GM06990 (cell line): ENCODE measurements around the gene PCCA.

ENCODE experiments used
- DNase-seq: peaks from one replicate; pipeline ENCODE4 v3.0.0-alpha.2; 2011; ENCODE audit not compliant: insufficient read length; ENCODE audit errors: extremely low read depth
- H3K27me3 ChIP-seq: replicated peaks from 2 replicates; pipeline ENCODE4 v1.6.0; 2011; ENCODE audit warnings: low read length; ENCODE audit not compliant: control insufficient read depth, insufficient read depth
- H3K36me3 ChIP-seq: 2 replicates; pipeline ENCODE4 v1.5.1; 2011; ENCODE audit warnings: low read length; ENCODE audit not compliant: control insufficient read depth, insufficient read depth
- H3K4me3 ChIP-seq: replicated peaks from 2 replicates; pipeline ENCODE4 v1.5.1; 2011; ENCODE audit warnings: low read depth, mild to moderate bottlenecking, control low read depth, low read length
- TF ChIP-seq, protein P1 (sequence below): IDR thresholded peaks from 2 replicates; pipeline ENCODE4 v1.5.1; 2011; ENCODE audit warnings: low read length, control low read depth, mild to moderate bottlenecking, inconsistent platforms; ENCODE audit not compliant: insufficient read depth, poor library complexity, severe bottlenecking

PCCA gene

DNA sequence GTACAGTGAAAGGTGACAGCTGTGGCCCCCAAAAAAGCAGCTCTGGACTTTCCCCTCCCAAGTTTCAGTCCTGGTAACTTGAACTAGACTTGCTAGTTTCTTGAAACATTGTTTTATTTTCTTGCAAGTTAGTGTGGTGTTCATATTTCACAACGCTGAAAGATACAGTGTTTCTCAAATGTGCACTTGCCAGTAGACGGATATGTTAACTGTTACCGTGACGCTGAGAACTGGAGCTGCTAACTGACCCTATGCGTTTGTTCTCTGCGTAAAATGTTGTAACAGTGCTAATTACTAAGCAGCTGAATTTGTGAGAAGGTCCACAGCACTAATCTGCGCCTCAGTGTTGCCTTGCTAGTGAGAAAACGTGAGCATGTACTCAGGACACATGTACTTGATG lies 420.1 kb downstream of the PCCA start:
- no peak overlapping the region for H3K4me3 ChIP-seq
- H3K27me3 ChIP-seq = no peaks in the 10 kb centered on the region
- TF ChIP-seq, protein P1, sequence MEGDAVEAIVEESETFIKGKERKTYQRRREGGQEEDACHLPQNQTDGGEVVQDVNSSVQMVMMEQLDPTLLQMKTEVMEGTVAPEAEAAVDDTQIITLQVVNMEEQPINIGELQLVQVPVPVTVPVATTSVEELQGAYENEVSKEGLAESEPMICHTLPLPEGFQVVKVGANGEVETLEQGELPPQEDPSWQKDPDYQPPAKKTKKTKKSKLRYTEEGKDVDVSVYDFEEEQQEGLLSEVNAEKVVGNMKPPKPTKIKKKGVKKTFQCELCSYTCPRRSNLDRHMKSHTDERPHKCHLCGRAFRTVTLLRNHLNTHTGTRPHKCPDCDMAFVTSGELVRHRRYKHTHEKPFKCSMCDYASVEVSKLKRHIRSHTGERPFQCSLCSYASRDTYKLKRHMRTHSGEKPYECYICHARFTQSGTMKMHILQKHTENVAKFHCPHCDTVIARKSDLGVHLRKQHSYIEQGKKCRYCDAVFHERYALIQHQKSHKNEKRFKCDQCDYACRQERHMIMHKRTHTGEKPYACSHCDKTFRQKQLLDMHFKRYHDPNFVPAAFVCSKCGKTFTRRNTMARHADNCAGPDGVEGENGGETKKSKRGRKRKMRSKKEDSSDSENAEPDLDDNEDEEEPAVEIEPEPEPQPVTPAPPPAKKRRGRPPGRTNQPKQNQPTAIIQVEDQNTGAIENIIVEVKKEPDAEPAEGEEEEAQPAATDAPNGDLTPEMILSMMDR = no peak
- DNase-seq = no peak
- no peaks in the 10 kb centered on the region for H3K36me3 ChIP-seq

DNA sequence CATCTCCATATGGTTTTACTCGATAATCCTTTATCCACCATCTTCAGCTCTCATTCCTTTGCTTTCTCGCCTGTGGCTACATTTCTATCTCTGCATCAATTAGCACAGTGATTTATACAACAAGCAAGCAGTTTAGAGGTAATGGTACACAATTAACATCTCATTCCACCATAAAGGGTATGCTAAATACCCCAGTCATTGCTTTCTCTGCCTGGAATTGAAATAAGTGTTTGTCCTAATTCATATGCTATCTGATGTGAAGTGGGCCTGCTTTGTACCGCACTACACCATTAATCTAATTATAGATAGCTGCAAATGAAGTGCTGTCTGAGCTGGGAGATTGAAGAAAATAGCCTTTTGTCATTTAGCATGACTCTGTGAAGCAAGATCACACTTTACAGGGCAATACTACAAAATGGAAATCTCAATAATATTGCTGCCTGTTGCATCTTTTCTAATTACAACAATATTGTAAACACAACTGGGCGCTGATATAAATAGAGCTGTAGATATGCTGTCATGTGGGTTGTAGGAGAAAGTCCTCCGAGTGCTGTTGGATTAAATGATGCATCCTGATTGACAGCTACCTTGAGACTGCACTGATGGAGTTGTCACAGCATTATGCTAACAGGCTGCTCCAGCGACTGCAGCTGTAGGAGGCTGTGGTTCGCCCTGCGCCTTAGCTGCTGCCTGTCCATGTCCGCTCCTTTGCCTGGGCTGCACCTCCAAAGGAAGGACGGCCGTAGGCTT lies 421.5 kb downstream of the PCCA start:
- Histone ChIP-seq H3K36me3 (no peaks in the 10 kb centered on the region), H3K4me3 (no peak overlapping the region), H3K27me3 (no peaks in the 10 kb centered on the region)
- TF ChIP-seq, protein P1 = no peak
- no peak for DNase-seq

DNA sequence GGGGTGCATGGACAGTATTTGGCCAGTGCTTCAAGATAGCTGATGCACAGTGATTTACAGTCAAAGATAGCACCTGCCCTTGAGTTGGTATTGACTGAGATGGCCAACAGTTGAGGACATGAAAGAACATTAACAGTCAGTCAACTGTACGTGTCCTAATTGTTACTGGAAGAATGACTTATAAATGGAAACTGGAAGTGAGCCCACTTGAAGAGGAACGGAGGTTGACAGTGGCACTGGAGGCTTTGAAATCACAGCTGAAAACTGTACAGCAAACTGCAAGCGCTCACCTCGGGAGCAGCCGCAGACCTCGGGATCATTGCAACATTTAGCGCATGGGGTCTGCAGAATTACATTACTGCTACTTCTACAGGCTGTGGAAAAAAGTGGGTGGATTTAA lies 422.6 kb downstream of the PCCA start:
- Histone ChIP-seq H3K27me3 (no peaks in the 10 kb centered on the region), H3K4me3 (no peak overlapping the region), H3K36me3 (no peaks in the 10 kb centered on the region)
- TF ChIP-seq, protein P1 = no peak
- no peak for DNase-seq

DNA sequence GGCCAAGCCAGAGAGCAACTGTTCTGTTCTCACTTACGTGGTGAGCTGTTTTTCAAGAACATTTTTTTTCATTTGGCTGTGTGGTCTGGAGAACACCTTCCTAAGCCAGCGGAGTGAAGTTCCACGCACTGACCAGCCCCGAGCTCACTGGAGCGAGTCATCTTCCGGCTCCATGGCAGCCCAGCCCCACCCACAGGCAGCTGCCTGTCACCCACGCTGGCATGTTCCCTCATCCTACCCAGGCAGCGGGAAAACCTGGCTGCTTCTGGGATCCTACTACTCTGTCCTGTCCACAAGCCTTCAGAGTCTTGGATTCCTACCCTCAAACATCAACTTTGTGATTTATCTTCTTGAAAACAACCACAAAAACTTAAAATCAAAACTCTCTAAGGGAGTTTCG lies 423.5 kb downstream of the PCCA start:
- Histone ChIP-seq H3K27me3 (no peaks in the 10 kb centered on the region), H3K36me3 (no peaks in the 10 kb centered on the region), H3K4me3 (no peak overlapping the region)
- TF ChIP-seq, protein P1 = no peak
- no peak for DNase-seq

DNA sequence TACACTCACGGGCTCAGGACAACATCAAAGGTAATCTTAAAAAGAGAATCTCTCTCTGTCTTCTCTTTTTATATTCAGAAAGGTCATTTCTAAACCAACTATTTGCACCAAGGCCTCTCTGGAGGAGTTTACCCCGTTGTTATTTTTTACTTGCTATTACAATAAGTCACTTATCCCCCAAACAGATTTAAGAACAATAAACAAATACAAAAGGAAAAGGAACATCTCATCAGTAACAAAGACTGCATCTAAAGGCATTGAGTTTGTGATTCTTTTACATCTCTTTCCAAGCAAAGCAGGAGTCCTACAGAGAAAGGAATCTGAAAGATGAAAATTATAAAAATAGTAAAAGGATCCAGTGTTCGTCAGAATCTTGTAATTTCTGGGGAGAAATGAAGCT lies 424.3 kb downstream of the PCCA start:
- H3K4me3 ChIP-seq = no peak overlapping the region
- H3K27me3 ChIP-seq = no peaks in the 10 kb centered on the region
- H3K36me3 ChIP-seq = no peaks in the 10 kb centered on the region
- TF ChIP-seq, protein P1 = no peak
- no peak for DNase-seq

DNA sequence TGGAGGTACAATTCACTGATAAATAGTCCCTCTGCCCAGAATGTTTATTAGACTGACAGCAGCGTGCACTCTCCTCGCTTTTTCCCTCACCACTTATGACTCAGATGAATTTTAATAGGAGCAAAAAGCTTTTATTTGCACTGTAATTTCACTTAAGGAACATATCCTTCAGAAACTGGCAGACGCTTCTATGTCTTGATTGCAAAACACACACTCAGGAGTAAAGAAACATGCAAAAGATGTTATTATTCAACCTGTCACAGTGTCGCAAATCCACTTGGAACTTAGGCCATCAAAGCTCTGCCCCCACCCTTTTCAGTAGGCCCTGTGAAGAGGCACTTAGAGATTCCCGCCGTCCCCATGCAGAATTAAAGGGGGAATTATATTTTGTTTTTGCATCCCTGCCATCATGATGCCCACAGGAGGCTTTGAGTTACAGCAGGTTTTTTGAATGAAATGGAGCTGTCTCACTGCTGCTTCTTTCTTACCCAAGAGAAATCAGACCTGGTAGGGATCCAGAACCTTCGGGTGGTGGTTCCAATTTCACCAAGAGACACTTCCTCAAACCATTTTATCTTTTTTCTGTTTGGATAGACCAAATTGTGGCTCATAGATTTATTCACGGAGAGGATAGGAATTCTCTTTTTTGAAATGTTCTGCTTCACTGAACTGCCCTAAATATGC lies 425.2 kb downstream of the PCCA start:
- no peak for DNase-seq
- no peak overlapping the region for H3K4me3 ChIP-seq
- TF ChIP-seq, protein P1 = no peak
- no peaks in the 10 kb centered on the region for H3K36me3 ChIP-seq
- H3K27me3 ChIP-seq = no peaks in the 10 kb centered on the region
